HL-60 (cell line): ENCODE results near the gene P2RY4.

Experiments used
- DNase-seq, 2 experiments: peaks; one replicate each; pipeline ENCODE4 v3.0.0-alpha.2; 2010 to 2020; ENCODE audit warnings: low read depth in 1 of 2, low spot score in 1 of 2
- H3K27ac ChIP-seq: fragments of 250-450 bp; sonication (Bioruptor Pico); replicated peaks from 2 replicates; pipeline ENCODE4 v1.5.1; 2020; ENCODE audit warnings: mild to moderate bottlenecking, moderate library complexity
- H3K27me3 ChIP-seq: fragments of 250-450 bp; sonication (Bioruptor Pico); 2 replicates; pipeline ENCODE4 v1.5.1; 2021; ENCODE audit warnings: mild to moderate bottlenecking, moderate library complexity; ENCODE audit not compliant: insufficient read depth, poor library complexity, severe bottlenecking
- H3K4me3 ChIP-seq: replicated peaks from 2 replicates; pipeline ENCODE4 v1.5.1; 2011; ENCODE audit warnings: mild to moderate bottlenecking, control low read depth, low read length; ENCODE audit not compliant: insufficient read depth
- CTCF ChIP-seq: IDR thresholded peaks from one replicate; pipeline ENCODE4 v1.5.1; 2011; ENCODE audit warnings: low read length, control low read depth, inconsistent platforms; ENCODE audit not compliant: insufficient read depth
- GABPA ChIP-seq: IDR thresholded peaks from 2 replicates; pipeline ENCODE4 v1.6.1; 2012; ENCODE audit warnings: low read depth
- POLR2AphosphoS5 ChIP-seq: IDR thresholded peaks from 2 replicates; pipeline ENCODE4 v1.6.1; 2012; ENCODE audit warnings: low read depth
- REST ChIP-seq: IDR thresholded peaks from 2 replicates; pipeline ENCODE4 v1.6.1; 2012; ENCODE audit warnings: low read depth; ENCODE audit not compliant: insufficient replicate concordance
- SPI1 ChIP-seq: IDR thresholded peaks from 2 replicates; pipeline ENCODE4 v1.6.1; 2012; ENCODE audit warnings: low read depth, mild to moderate bottlenecking, borderline replicate concordance

Gene P2RY4

GRCh38 chrX:70253377-70254062 is 6.5 kb downstream of the P2RY4 start:
- no peak for DNase-seq
- TF ChIP-seq SPI1 (no peak), CTCF (no peak), REST (no peak), POLR2AphosphoS5 (no peak), GABPA (no peak)
- no peaks in the 10 kb centered on the region for H3K27me3 ChIP-seq
- no peak overlapping the region for H3K4me3 ChIP-seq
- H3K27ac ChIP-seq, result no peak overlapping the region

- DNase-seq, result no peak
- Histone ChIP-seq H3K4me3 (no peak overlapping the region), H3K27ac (no peak overlapping the region), H3K27me3 (no peaks in the 10 kb centered on the region)
- TF ChIP-seq SPI1, result no peak
- no peak for TF ChIP-seq CTCF
- TF ChIP-seq POLR2AphosphoS5, result no peak
- TF ChIP-seq GABPA, result no peak
- TF ChIP-seq REST, result no peak
These were observed 7.5 kb downstream of the P2RY4 start for GRCh38 chrX:70252491-70252890.

GRCh38 chrX:70247252-70247651 is 12.8 kb downstream of the P2RY4 start:
- no peaks in the 10 kb centered on the region for H3K27me3 ChIP-seq
- H3K4me3 ChIP-seq, result no peak overlapping the region
- no peak for DNase-seq
- H3K27ac ChIP-seq, result no peak overlapping the region
- TF ChIP-seq SPI1 (no peak), GABPA (no peak), REST (no peak), POLR2AphosphoS5 (no peak), CTCF (no peak)
